Astrocyte (in vitro differentiated cells and primary cell): ENCODE measurements around the gene DYRK1A.

Source experiments
- CTCF ChIP-seq: IDR thresholded peaks from 2 replicates; pipeline ENCODE4 v1.5.1; 2011; ENCODE audit warnings: low read depth, mild to moderate bottlenecking, inconsistent platforms, low read length, moderate library complexity; ENCODE audit not compliant: insufficient read depth
- EZH2 ChIP-seq: IDR thresholded peaks from 2 replicates; pipeline ENCODE4 v1.6.1; 2012; ENCODE audit warnings: mild to moderate bottlenecking, low read length, inconsistent platforms; ENCODE audit not compliant: insufficient read depth

- TF ChIP-seq CTCF, result no peak
- no peak for TF ChIP-seq EZH2
Observed at GRCh38 chr21:37548521-37548981, 182.0 kb downstream of the DYRK1A start.
